OCI-LY3 (cell line): Measurements from ENCODE around the gene PIM3.

Source experiments
- CTCF ChIP-seq: fragments of 200-600, 300-600 bp; sonication (generic); IDR thresholded peaks from 2 replicates; pipeline ENCODE4 v1.5.1; 2014; ENCODE audit warnings: antibody characterized with exemption, low read length, low read depth
- EZH2phosphoT487 ChIP-seq: fragments of 200-600 bp; shearing (Covaris generic); IDR thresholded peaks from 2 replicates; pipeline ENCODE4 v1.6.1; 2018; ENCODE audit warnings: antibody characterized with exemption, mixed run types, low read depth

DNA sequence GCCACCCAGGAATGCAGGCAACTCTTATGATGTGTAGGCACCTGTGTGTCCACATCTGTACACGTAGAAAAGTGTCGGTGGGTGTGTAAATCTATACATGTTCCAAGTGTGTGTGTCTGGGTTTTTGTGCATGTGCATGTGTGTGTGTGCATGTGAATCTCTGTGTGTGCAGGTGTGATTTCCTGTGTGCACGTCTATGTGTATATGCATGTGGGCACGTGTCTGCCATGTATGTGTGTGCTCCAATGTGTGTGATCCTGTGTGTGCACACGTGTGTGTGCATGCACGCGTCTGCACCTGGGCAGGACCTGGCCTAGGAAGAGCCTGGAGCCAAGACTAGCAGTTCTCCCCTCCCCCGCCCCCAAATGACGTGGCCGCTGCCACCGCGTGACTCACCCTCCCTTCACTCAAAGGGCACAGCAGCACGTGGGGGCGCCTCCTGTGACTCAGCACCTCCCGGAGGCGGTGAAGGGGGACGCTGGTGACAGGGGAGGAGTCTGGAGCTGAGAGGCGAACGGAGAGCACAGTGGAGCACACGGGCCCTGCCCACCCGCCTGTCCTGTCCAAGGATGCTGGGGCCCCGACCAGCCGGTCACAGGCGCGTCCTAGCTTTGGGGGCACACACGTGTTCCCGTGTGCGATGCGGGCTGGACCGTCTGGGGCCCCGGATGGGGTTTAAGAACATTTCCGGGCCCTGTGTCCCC lies 10.1 kb downstream of the PIM3 start:
- TF ChIP-seq CTCF (no peak), EZH2phosphoT487 (no peak)
